ENCODE data around the gene SH2D4B.

The SH2D4B gene

GRCh38 chr10:80567292-80567691, 29.6 kb downstream of the SH2D4B start:
- no peaks in the 10 kb centered on the region for H4K20me1 ChIP-seq (ENCODE audit: insufficient read depth)
- no peaks in the 10 kb centered on the region for H3K4me1 ChIP-seq (ENCODE audit: low read depth, poor library complexity, severe bottlenecking)
- H3K4me3 ChIP-seq (IDR thresholded peaks at IDR 0.05; ENCODE audit: insufficient read depth, low read depth, low read length): no peak overlapping the region
- H3K79me2 ChIP-seq (ENCODE audit: insufficient read depth, low read depth): no peaks in the 10 kb centered on the region
- no peak overlapping the region for H2AFZ ChIP-seq (ENCODE audit: low read depth)
- no peak for TF ChIP-seq CTCF (conservative IDR thresholded peaks at IDR 0.05; ENCODE audit: low read depth, low read length)
- no peak overlapping the region for H3K9ac ChIP-seq
- H3K4me2 ChIP-seq: no peak overlapping the region
- H3K27me3 ChIP-seq (ENCODE audit: insufficient read depth, low read depth): no peaks in the 10 kb centered on the region
- no peak overlapping the region for H3K27ac ChIP-seq
- no peaks in the 10 kb centered on the region for H3K36me3 ChIP-seq (ENCODE audit: insufficient read depth)

- no peaks in the 10 kb centered on the region for H4K20me1 ChIP-seq (ENCODE audit: insufficient read depth)
- no peaks in the 10 kb centered on the region for H3K27me3 ChIP-seq (ENCODE audit: insufficient read depth, low read depth)
- no peaks in the 10 kb centered on the region for H3K79me2 ChIP-seq (ENCODE audit: insufficient read depth, low read depth)
- no peak for TF ChIP-seq CTCF (conservative IDR thresholded peaks at IDR 0.05; ENCODE audit: low read depth, low read length)
- H2AFZ ChIP-seq (ENCODE audit: low read depth): no peak overlapping the region
- no peak overlapping the region for H3K27ac ChIP-seq
- H3K4me1 ChIP-seq (ENCODE audit: low read depth, poor library complexity, severe bottlenecking): no peaks in the 10 kb centered on the region
- H3K9ac ChIP-seq: no peak overlapping the region
- no peak overlapping the region for H3K4me3 ChIP-seq (IDR thresholded peaks at IDR 0.05; ENCODE audit: insufficient read depth, low read depth, low read length)
- no peaks in the 10 kb centered on the region for H3K36me3 ChIP-seq (ENCODE audit: insufficient read depth)
- no peak overlapping the region for H3K4me2 ChIP-seq
These were observed 31.6 kb downstream of the SH2D4B start for GRCh38 chr10:80569131-80569895.

GRCh38 chr10:80571352-80571751, 33.6 kb downstream of the SH2D4B start:
- Histone ChIP-seq H3K4me1 (ENCODE audit: low read depth, poor library complexity, severe bottlenecking) (no peaks in the 10 kb centered on the region), H2AFZ (ENCODE audit: low read depth) (no peak overlapping the region), H3K79me2 (ENCODE audit: insufficient read depth, low read depth) (no peaks in the 10 kb centered on the region), H3K36me3 (ENCODE audit: insufficient read depth) (no peaks in the 10 kb centered on the region), H3K27ac (no peak overlapping the region), H3K27me3 (ENCODE audit: insufficient read depth, low read depth) (no peaks in the 10 kb centered on the region), H4K20me1 (ENCODE audit: insufficient read depth) (no peaks in the 10 kb centered on the region), H3K4me3 (IDR thresholded peaks at IDR 0.05; ENCODE audit: insufficient read depth, low read depth, low read length) (no peak overlapping the region), H3K4me2 (no peak overlapping the region), H3K9ac (no peak overlapping the region)
- TF ChIP-seq CTCF (conservative IDR thresholded peaks at IDR 0.05; ENCODE audit: low read depth, low read length): no peak

- no peak overlapping the region for H3K9ac ChIP-seq
- no peaks in the 10 kb centered on the region for H3K4me1 ChIP-seq (ENCODE audit: low read depth, poor library complexity, severe bottlenecking)
- no peak for TF ChIP-seq CTCF (conservative IDR thresholded peaks at IDR 0.05; ENCODE audit: low read depth, low read length)
- no peaks in the 10 kb centered on the region for H4K20me1 ChIP-seq (ENCODE audit: insufficient read depth)
- no peaks in the 10 kb centered on the region for H3K27me3 ChIP-seq (ENCODE audit: insufficient read depth, low read depth)
- H3K4me2 ChIP-seq: no peak overlapping the region
- H3K79me2 ChIP-seq (ENCODE audit: insufficient read depth, low read depth): no peaks in the 10 kb centered on the region
- H3K27ac ChIP-seq: no peak overlapping the region
- no peak overlapping the region for H3K4me3 ChIP-seq (IDR thresholded peaks at IDR 0.05; ENCODE audit: insufficient read depth, low read depth, low read length)
- no peaks in the 10 kb centered on the region for H3K36me3 ChIP-seq (ENCODE audit: insufficient read depth)
- H2AFZ ChIP-seq (ENCODE audit: low read depth): no peak overlapping the region
These were observed 41.6 kb downstream of the SH2D4B start for GRCh38 chr10:80579181-80579763.
